Measurements from ENCODE around the gene MTCL3.

Gene MTCL3

GRCh38 chr6:127446356-127446755 lies 72.8 kb downstream of the MTCL3 start:
- TF ChIP-seq CTCF (conservative IDR thresholded peaks at IDR 0.05; ENCODE audit: low read depth, low read length) = no peak
- Histone ChIP-seq H3K4me3 (IDR thresholded peaks at IDR 0.05; ENCODE audit: insufficient read depth, low read depth, low read length) (no peak overlapping the region), H2AFZ (ENCODE audit: low read depth) (no peak overlapping the region), H3K9ac (no peak overlapping the region), H3K79me2 (ENCODE audit: insufficient read depth, low read depth) (no peaks in the 10 kb centered on the region), H4K20me1 (ENCODE audit: insufficient read depth) (no peaks in the 10 kb centered on the region), H3K27me3 (ENCODE audit: insufficient read depth, low read depth) (no peaks in the 10 kb centered on the region), H3K27ac (no peak overlapping the region), H3K4me1 (ENCODE audit: low read depth, poor library complexity, severe bottlenecking) (no peaks in the 10 kb centered on the region), H3K4me2 (no peak overlapping the region), H3K36me3 (ENCODE audit: insufficient read depth) (no peaks in the 10 kb centered on the region)

- no peak for TF ChIP-seq CTCF (conservative IDR thresholded peaks at IDR 0.05; ENCODE audit: low read depth, low read length)
- no peak overlapping the region for H3K4me2 ChIP-seq
- no peaks in the 10 kb centered on the region for H3K27me3 ChIP-seq (ENCODE audit: insufficient read depth, low read depth)
- H3K27ac ChIP-seq = no peak overlapping the region
- no peaks in the 10 kb centered on the region for H3K4me1 ChIP-seq (ENCODE audit: low read depth, poor library complexity, severe bottlenecking)
- H3K79me2 ChIP-seq (ENCODE audit: insufficient read depth, low read depth) = no peaks in the 10 kb centered on the region
- H3K4me3 ChIP-seq (IDR thresholded peaks at IDR 0.05; ENCODE audit: insufficient read depth, low read depth, low read length) = no peak overlapping the region
- H2AFZ ChIP-seq (ENCODE audit: low read depth) = no peak overlapping the region
- no peak overlapping the region for H3K9ac ChIP-seq
- no peaks in the 10 kb centered on the region for H4K20me1 ChIP-seq (ENCODE audit: insufficient read depth)
- H3K36me3 ChIP-seq (ENCODE audit: insufficient read depth) = no peaks in the 10 kb centered on the region
These were observed 77.3 kb downstream of the MTCL3 start for GRCh38 chr6:127441881-127442280.

- no peak for TF ChIP-seq CTCF (conservative IDR thresholded peaks at IDR 0.05; ENCODE audit: low read depth, low read length)
- H3K4me1 ChIP-seq (ENCODE audit: low read depth, poor library complexity, severe bottlenecking) = no peaks in the 10 kb centered on the region
- H3K27me3 ChIP-seq (ENCODE audit: insufficient read depth, low read depth) = no peaks in the 10 kb centered on the region
- no peaks in the 10 kb centered on the region for H4K20me1 ChIP-seq (ENCODE audit: insufficient read depth)
- H3K27ac ChIP-seq = no peak overlapping the region
- H3K9ac ChIP-seq = no peak overlapping the region
- no peaks in the 10 kb centered on the region for H3K36me3 ChIP-seq (ENCODE audit: insufficient read depth)
- no peaks in the 10 kb centered on the region for H3K79me2 ChIP-seq (ENCODE audit: insufficient read depth, low read depth)
- no peak overlapping the region for H3K4me2 ChIP-seq
- no peak overlapping the region for H3K4me3 ChIP-seq (IDR thresholded peaks at IDR 0.05; ENCODE audit: insufficient read depth, low read depth, low read length)
- H2AFZ ChIP-seq (ENCODE audit: low read depth) = no peak overlapping the region
These were observed 79.4 kb downstream of the MTCL3 start for GRCh38 chr6:127439718-127440117.

- H4K20me1 ChIP-seq (ENCODE audit: insufficient read depth) = no peaks in the 10 kb centered on the region
- H2AFZ ChIP-seq (ENCODE audit: low read depth) = no peak overlapping the region
- no peaks in the 10 kb centered on the region for H3K27me3 ChIP-seq (ENCODE audit: insufficient read depth, low read depth)
- H3K27ac ChIP-seq = no peak overlapping the region
- no peaks in the 10 kb centered on the region for H3K4me1 ChIP-seq (ENCODE audit: low read depth, poor library complexity, severe bottlenecking)
- no peak overlapping the region for H3K4me3 ChIP-seq (IDR thresholded peaks at IDR 0.05; ENCODE audit: insufficient read depth, low read depth, low read length)
- no peaks in the 10 kb centered on the region for H3K36me3 ChIP-seq (ENCODE audit: insufficient read depth)
- no peak for TF ChIP-seq CTCF (conservative IDR thresholded peaks at IDR 0.05; ENCODE audit: low read depth, low read length)
- no peak overlapping the region for H3K9ac ChIP-seq
- H3K4me2 ChIP-seq = no peak overlapping the region
- H3K79me2 ChIP-seq (ENCODE audit: insufficient read depth, low read depth) = no peaks in the 10 kb centered on the region
These were observed 82.5 kb downstream of the MTCL3 start for GRCh38 chr6:127436578-127437110.

All from KMS-11 (cell line).